Measurements from ENCODE around the gene DNAH10.

GRCh38 chr12:123928897-123929296 lies 166.8 kb downstream of the DNAH10 start:
- TF ChIP-seq, protein P1, sequence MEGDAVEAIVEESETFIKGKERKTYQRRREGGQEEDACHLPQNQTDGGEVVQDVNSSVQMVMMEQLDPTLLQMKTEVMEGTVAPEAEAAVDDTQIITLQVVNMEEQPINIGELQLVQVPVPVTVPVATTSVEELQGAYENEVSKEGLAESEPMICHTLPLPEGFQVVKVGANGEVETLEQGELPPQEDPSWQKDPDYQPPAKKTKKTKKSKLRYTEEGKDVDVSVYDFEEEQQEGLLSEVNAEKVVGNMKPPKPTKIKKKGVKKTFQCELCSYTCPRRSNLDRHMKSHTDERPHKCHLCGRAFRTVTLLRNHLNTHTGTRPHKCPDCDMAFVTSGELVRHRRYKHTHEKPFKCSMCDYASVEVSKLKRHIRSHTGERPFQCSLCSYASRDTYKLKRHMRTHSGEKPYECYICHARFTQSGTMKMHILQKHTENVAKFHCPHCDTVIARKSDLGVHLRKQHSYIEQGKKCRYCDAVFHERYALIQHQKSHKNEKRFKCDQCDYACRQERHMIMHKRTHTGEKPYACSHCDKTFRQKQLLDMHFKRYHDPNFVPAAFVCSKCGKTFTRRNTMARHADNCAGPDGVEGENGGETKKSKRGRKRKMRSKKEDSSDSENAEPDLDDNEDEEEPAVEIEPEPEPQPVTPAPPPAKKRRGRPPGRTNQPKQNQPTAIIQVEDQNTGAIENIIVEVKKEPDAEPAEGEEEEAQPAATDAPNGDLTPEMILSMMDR (IDR thresholded peaks at IDR 0.05): no peak
- no peak for TF ChIP-seq POLR2A (IDR thresholded peaks at IDR 0.05)

Measured in adrenal gland (tissue), 5 donors.